Measurements from ENCODE around the gene DCBLD1.

GRCh38 chr6:117518870-117519269, 36.4 kb downstream of the DCBLD1 start:
- TF ChIP-seq CTCF (IDR thresholded peaks at IDR 0.05) (no peak), POLR2AphosphoS5 (IDR thresholded peaks at IDR 0.05) (no peak)

Measured in prostate gland (tissue), 2 donors.